ENCODE data around the gene IPO11. TPM values are rescaled to one million over a fixed set of nuclear protein-coding genes. Genes with fewer than 3 reads are reported as not detected.
A peak's percentile ranks its signal among the peaks of the same experiment; 100 is the strongest.

The IPO11 gene
- total and polyA plus RNA-seq, 9 donors = 20.0 to 27.7 (median 22.4) TPM

GRCh38 chr5:62385816-62386400, 26.7 kb upstream of the IPO11 start:
- Histone ChIP-seq H3K9me3 (replicated peaks; ENCODE audit: control insufficient read depth, low read depth, low read length) (no peaks in the 10 kb centered on the region), H3K4me1 (ENCODE audit: control insufficient read depth, insufficient read depth, low read length) (no peaks in the 10 kb centered on the region), H3K36me3 (ENCODE audit: control insufficient read depth, insufficient read depth, low read length) (peaks cover 29% of the 10 kb centered on the region), H3K4me3 (ENCODE audit: low read length) (no peak overlapping the region), H3K27ac (ENCODE audit: low read length) (no peak overlapping the region), H3K27me3 (ENCODE audit: control insufficient read depth, insufficient read depth, low read length) (no peaks in the 10 kb centered on the region)
- no peak for DNase-seq
- no CpG with 5 or more reads among the region's 2 CpGs for WGBS (ENCODE audit: insufficient coverage)

GRCh38 chr5:62386824-62387223, 25.7 kb upstream of the IPO11 start:
- H3K36me3 ChIP-seq (ENCODE audit: control insufficient read depth, insufficient read depth, low read length) = peaks cover 24% of the 10 kb centered on the region
- H3K9me3 ChIP-seq (replicated peaks; ENCODE audit: control insufficient read depth, low read depth, low read length) = no peaks in the 10 kb centered on the region
- H3K27me3 ChIP-seq (ENCODE audit: control insufficient read depth, insufficient read depth, low read length) = no peaks in the 10 kb centered on the region
- no peak for DNase-seq
- no peak overlapping the region for H3K27ac ChIP-seq (ENCODE audit: low read length)
- H3K4me1 ChIP-seq (ENCODE audit: control insufficient read depth, insufficient read depth, low read length) = no peaks in the 10 kb centered on the region
- no peak overlapping the region for H3K4me3 ChIP-seq (ENCODE audit: low read length)

- no peak overlapping the region for H3K4me3 ChIP-seq (ENCODE audit: low read length)
- no peak overlapping the region for H3K27ac ChIP-seq (ENCODE audit: low read length)
- H3K27me3 ChIP-seq (ENCODE audit: control insufficient read depth, insufficient read depth, low read length) = no peaks in the 10 kb centered on the region
- H3K4me1 ChIP-seq (ENCODE audit: control insufficient read depth, insufficient read depth, low read length) = no peaks in the 10 kb centered on the region
- WGBS (ENCODE audit: insufficient coverage) = 90% methylated on average over 2 of the region's 5 CpGs
- DNase-seq = no peak
- no peaks in the 10 kb centered on the region for H3K9me3 ChIP-seq (replicated peaks; ENCODE audit: control insufficient read depth, low read depth, low read length)
- peaks cover 32% of the 10 kb centered on the region for H3K36me3 ChIP-seq (ENCODE audit: control insufficient read depth, insufficient read depth, low read length)
Observed at GRCh38 chr5:62395210-62395950, 17.2 kb upstream of the IPO11 start.

- Histone ChIP-seq H3K27ac (ENCODE audit: low read length) (peak within 1 kb of the TSS; percentile 98), H3K4me1 (ENCODE audit: control insufficient read depth, insufficient read depth, low read length) (no peaks in the 10 kb centered on the region), H3K9me3 (replicated peaks; ENCODE audit: control insufficient read depth, low read depth, low read length) (no peaks in the 10 kb centered on the region), H3K4me3 (ENCODE audit: low read length) (peak within 1 kb of the TSS; percentile 90), H3K27me3 (ENCODE audit: control insufficient read depth, insufficient read depth, low read length) (no peaks in the 10 kb centered on the region), H3K36me3 (ENCODE audit: control insufficient read depth, insufficient read depth, low read length) (peaks cover 17% of the 10 kb centered on the region)
- peak; percentile 99 for DNase-seq
- under 1% methylated on average over 62 of the region's 66 CpGs for WGBS (ENCODE audit: insufficient coverage)
Observed at GRCh38 chr5:62403411-62404250, 8.9 kb upstream of the IPO11 start, which contains the start of gene DIMT1. DIMT1 (minus strand) TSS chr5:62403905; CDS start chr5:62403772, 133 bp downstream.

- Histone ChIP-seq H3K36me3 (ENCODE audit: control insufficient read depth, insufficient read depth, low read length) (no peaks in the 10 kb centered on the region), H3K27me3 (ENCODE audit: control insufficient read depth, insufficient read depth, low read length) (no peaks in the 10 kb centered on the region), H3K4me3 (ENCODE audit: low read length) (peak overlapping the region; percentile 99), H3K9me3 (replicated peaks; ENCODE audit: control insufficient read depth, low read depth, low read length) (no peaks in the 10 kb centered on the region), H3K4me1 (ENCODE audit: control insufficient read depth, insufficient read depth, low read length) (peaks cover 4% of the 10 kb centered on the region), H3K27ac (ENCODE audit: low read length) (no peak overlapping the region)
- no CpG with 5 or more reads among the region's 3 CpGs for WGBS (ENCODE audit: insufficient coverage)
- DNase-seq = no peak
Observed at GRCh38 chr5:62413711-62414110, 1.1 kb downstream of the IPO11 start.

- Histone ChIP-seq H3K36me3 (ENCODE audit: control insufficient read depth, insufficient read depth, low read length) (no peaks in the 10 kb centered on the region), H3K9me3 (replicated peaks; ENCODE audit: control insufficient read depth, low read depth, low read length) (no peaks in the 10 kb centered on the region), H3K27me3 (ENCODE audit: control insufficient read depth, insufficient read depth, low read length) (no peaks in the 10 kb centered on the region), H3K4me1 (ENCODE audit: control insufficient read depth, insufficient read depth, low read length) (no peaks in the 10 kb centered on the region), H3K4me3 (ENCODE audit: low read length) (no peak overlapping the region), H3K27ac (ENCODE audit: low read length) (no peak overlapping the region)
- WGBS (ENCODE audit: insufficient coverage) = no CpG with 5 or more reads among the region's 4 CpGs
- no peak for DNase-seq
Observed at GRCh38 chr5:62418462-62419076, 6.0 kb downstream of the IPO11 start.

- Histone ChIP-seq H3K27ac (ENCODE audit: low read length) (no peak overlapping the region), H3K27me3 (ENCODE audit: control insufficient read depth, insufficient read depth, low read length) (no peaks in the 10 kb centered on the region), H3K36me3 (ENCODE audit: control insufficient read depth, insufficient read depth, low read length) (no peaks in the 10 kb centered on the region), H3K9me3 (replicated peaks; ENCODE audit: control insufficient read depth, low read depth, low read length) (no peaks in the 10 kb centered on the region), H3K4me1 (ENCODE audit: control insufficient read depth, insufficient read depth, low read length) (no peaks in the 10 kb centered on the region), H3K4me3 (ENCODE audit: low read length) (no peak overlapping the region)
- WGBS (ENCODE audit: insufficient coverage) = 98% methylated on average over 3 of the region's 3 CpGs
- no peak for DNase-seq
Observed at GRCh38 chr5:62419609-62420008, 7.0 kb downstream of the IPO11 start.

- no CpG with 5 or more reads among the region's 1 CpG for WGBS (ENCODE audit: insufficient coverage)
Observed at GRCh38 chr5:62421414-62421813, 8.9 kb downstream of the IPO11 start.

GRCh38 chr5:62424763-62425162, 12.2 kb downstream of the IPO11 start:
- Histone ChIP-seq H3K27ac (ENCODE audit: low read length) (no peak overlapping the region), H3K4me1 (ENCODE audit: control insufficient read depth, insufficient read depth, low read length) (no peaks in the 10 kb centered on the region), H3K4me3 (ENCODE audit: low read length) (no peak overlapping the region), H3K27me3 (ENCODE audit: control insufficient read depth, insufficient read depth, low read length) (no peaks in the 10 kb centered on the region), H3K36me3 (ENCODE audit: control insufficient read depth, insufficient read depth, low read length) (peaks cover 3% of the 10 kb centered on the region), H3K9me3 (replicated peaks; ENCODE audit: control insufficient read depth, low read depth, low read length) (no peaks in the 10 kb centered on the region)
- no CpG with 5 or more reads among the region's 1 CpG for WGBS (ENCODE audit: insufficient coverage)
- no peak for DNase-seq

More at GRCh38 chr5:62421414-62421813, 8.9 kb downstream of the IPO11 start:
- H3K27me3 ChIP-seq (ENCODE audit: control insufficient read depth, insufficient read depth, low read length) = no peaks in the 10 kb centered on the region
- no peaks in the 10 kb centered on the region for H3K4me1 ChIP-seq (ENCODE audit: control insufficient read depth, insufficient read depth, low read length)
- H3K4me3 ChIP-seq (ENCODE audit: low read length) = no peak overlapping the region
- H3K9me3 ChIP-seq (replicated peaks; ENCODE audit: control insufficient read depth, low read depth, low read length) = no peaks in the 10 kb centered on the region
- no peak overlapping the region for H3K27ac ChIP-seq (ENCODE audit: low read length)
- peaks cover 3% of the 10 kb centered on the region for H3K36me3 ChIP-seq (ENCODE audit: control insufficient read depth, insufficient read depth, low read length)
- no peak for DNase-seq

Measured in muscle of leg (tissue), 11 donors.